Fibroblast of skin of right quadriceps (primary cell): ENCODE data around the gene SNHG17.
"Not testable (repeated sequence)": the region's sequence is repeated elsewhere in the genome, so short reads cannot be mapped to it uniquely, and the experiment has no call there.

Experiments used
- DNase-seq: peaks from one replicate; pipeline ENCODE4 v3.0.0-alpha.2; 2013

SNHG17 gene

GRCh38 chr20:38447251-38447661 lies 12.1 kb upstream of the SNHG17 start:
- no peak for DNase-seq

- DNase-seq: peak; percentile 93
Measured at GRCh38 chr20:38446441-38447209, 11.5 kb upstream of the SNHG17 start.

- no peak for DNase-seq
Measured at GRCh38 chr20:38445901-38446425, 10.8 kb upstream of the SNHG17 start.

GRCh38 chr20:38445381-38445796 lies 10.3 kb upstream of the SNHG17 start:
- no peak for DNase-seq

- no peak for DNase-seq
Measured at GRCh38 chr20:38441916-38442315, 6.8 kb upstream of the SNHG17 start.

GRCh38 chr20:38441110-38441509 lies 6.0 kb upstream of the SNHG17 start:
- DNase-seq: not testable (repeated sequence)

GRCh38 chr20:38437796-38438195 lies 2.7 kb upstream of the SNHG17 start:
- DNase-seq: no peak

- peak; percentile 80 for DNase-seq
Measured at GRCh38 chr20:38435555-38435939, 419 bp upstream of the SNHG17 start.

- no peak for DNase-seq
Measured at GRCh38 chr20:38434301-38434741, 807 bp downstream of the SNHG17 start.

- no peak for DNase-seq
Measured at GRCh38 chr20:38433304-38433972, 1.7 kb downstream of the SNHG17 start.

- DNase-seq: not testable (repeated sequence)
Measured at GRCh38 chr20:38432870-38433269, 2.3 kb downstream of the SNHG17 start.

GRCh38 chr20:38432292-38432691 lies 2.8 kb downstream of the SNHG17 start:
- DNase-seq: no peak

GRCh38 chr20:38430679-38431325 lies 4.3 kb downstream of the SNHG17 start:
- no peak for DNase-seq

- DNase-seq: no peak
Measured at GRCh38 chr20:38429301-38429700, 5.8 kb downstream of the SNHG17 start.

- no peak for DNase-seq
Measured at GRCh38 chr20:38428800-38429199, 6.3 kb downstream of the SNHG17 start.

GRCh38 chr20:38427655-38428023 lies 7.5 kb downstream of the SNHG17 start:
- DNase-seq: no peak

- peak; percentile 94 for DNase-seq
Measured at GRCh38 chr20:38426006-38426897, 8.9 kb downstream of the SNHG17 start.

GRCh38 chr20:38424401-38424800 lies 10.7 kb downstream of the SNHG17 start:
- DNase-seq: no peak

- DNase-seq: no peak
Measured at GRCh38 chr20:38423541-38423940, 11.6 kb downstream of the SNHG17 start.

GRCh38 chr20:38421915-38422314 lies 13.2 kb downstream of the SNHG17 start:
- DNase-seq: no peak

- DNase-seq: no peak
Measured at GRCh38 chr20:38420388-38421085, 14.6 kb downstream of the SNHG17 start.
